ENCODE measurements around the gene TENM3.

GRCh38 chr4:182629096-182629495 is 385.9 kb downstream of the TENM3 start:
- no peak for TF ChIP-seq CTCF (IDR thresholded peaks at IDR 0.05)
- no peak for TF ChIP-seq POLR2A (IDR thresholded peaks at IDR 0.05)
- no peak for TF ChIP-seq POLR2AphosphoS5 (IDR thresholded peaks at IDR 0.05; ENCODE audit: insufficient read depth in 1 of 2, low read depth in 1 of 2)

Data from vagina (tissue), 2 donors.